WTC11 (cell line): Measurements from ENCODE around the gene CAB39. TPM values are rescaled to one million over a fixed set of nuclear protein-coding genes. Genes with fewer than 3 reads are reported as not detected.

Experiments used
- ATAC-seq: fragments of 200-7000 bp; cut with Tn5 transposase; 2 replicates; pipeline ENCODE4 v1.10.0; 2021; ENCODE audit warnings: mild to moderate bottlenecking, moderate library complexity
- CTCF ChIA-PET: fragments of 300-600 bp; sonication (Branson Sonifier 250); formaldehyde crosslinking; loops from one replicate; lab custom pipeline; 2021; ENCODE audit warnings: antibody characterized with exemption; lab: Charles Lee
- POLR2A ChIA-PET: fragments of 350-600 bp; sonication (Branson Sonifier 250); formaldehyde crosslinking; loops from one replicate; lab custom pipeline; 2021; ENCODE audit warnings: antibody characterized with exemption; lab: Charles Lee
- DNase-seq: peaks from one replicate; pipeline ENCODE4 v3.0.0; 2021; ENCODE audit warnings: low spot score
- H3K27ac Mint-ChIP-seq: 2 replicates; pipeline ENCODE4 v1.8.0; 2021; ENCODE audit warnings: mixed read lengths
- H3K27me3 Mint-ChIP-seq: 2 replicates; pipeline ENCODE4 v1.8.0; 2021; ENCODE audit warnings: low read depth, mild to moderate bottlenecking, moderate library complexity, mixed read lengths
- H3K36me3 Mint-ChIP-seq: 2 replicates; pipeline ENCODE4 v1.8.0; 2021; ENCODE audit warnings: mixed read lengths
- H3K4me1 Mint-ChIP-seq: 2 replicates; pipeline ENCODE4 v1.8.0; 2022; ENCODE audit warnings: mixed read lengths
- H3K4me3 Mint-ChIP-seq: 2 replicates; pipeline ENCODE4 v1.8.0; 2021; ENCODE audit warnings: mild to moderate bottlenecking, moderate library complexity, mixed read lengths
- H3K9me3 Mint-ChIP-seq: 2 replicates; pipeline ENCODE4 v1.8.0; 2021; ENCODE audit warnings: mixed read lengths
- AR ChIP-seq: fragments of 250-450 bp; sonication (Bioruptor Pico); IDR thresholded peaks from 2 replicates; pipeline ENCODE4 v1.9.0; 2021; ENCODE audit warnings: mild to moderate bottlenecking
- ATF3 ChIP-seq: sonication (generic); formaldehyde crosslinking; conservative IDR thresholded peaks from 2 replicates; pipeline ENCODE4 v1.8.1; 2022; ENCODE audit warnings: mild to moderate bottlenecking, missing genetic modification reagents
- CBFB ChIP-seq: sonication (generic); formaldehyde crosslinking; IDR thresholded peaks from 2 replicates; pipeline ENCODE4 v1.8.1; 2022; ENCODE audit warnings: mild to moderate bottlenecking, low read depth, missing genetic modification reagents
- CREB1 ChIP-seq: sonication (generic); formaldehyde crosslinking; IDR thresholded peaks from 2 replicates; pipeline ENCODE4 v1.8.0; 2023; ENCODE audit warnings: mild to moderate bottlenecking, missing genetic modification reagents
- ELF4 ChIP-seq: sonication (generic); formaldehyde crosslinking; IDR thresholded peaks from 2 replicates; pipeline ENCODE4 v1.8.1; 2022; ENCODE audit warnings: low read depth, mild to moderate bottlenecking, moderate library complexity, missing genetic modification reagents
- ERG ChIP-seq: fragments of 250-450 bp; sonication (Bioruptor Pico); IDR thresholded peaks from 2 replicates; pipeline ENCODE4 v1.8.0; 2021; ENCODE audit warnings: mild to moderate bottlenecking
- ETV6 ChIP-seq: sonication (generic); formaldehyde crosslinking; IDR thresholded peaks from 2 replicates; pipeline ENCODE4 v1.8.1; 2022; ENCODE audit warnings: mild to moderate bottlenecking, missing genetic modification reagents
- GABPB1 ChIP-seq: sonication (generic); formaldehyde crosslinking; IDR thresholded peaks from 2 replicates; pipeline ENCODE4 v1.8.1; 2023; ENCODE audit warnings: mild to moderate bottlenecking, missing genetic modification reagents
- HMGA2 ChIP-seq: fragments of 250-450 bp; sonication (Bioruptor Pico); IDR thresholded peaks from 2 replicates; pipeline ENCODE4 v1.4.0; 2021; ENCODE audit warnings: mild to moderate bottlenecking, moderate library complexity
- JUN ChIP-seq: sonication (generic); formaldehyde crosslinking; IDR thresholded peaks from 2 replicates; pipeline ENCODE4 v1.8.0; 2023; ENCODE audit warnings: mild to moderate bottlenecking, missing genetic modification reagents
- KAT7 ChIP-seq: sonication (generic); formaldehyde crosslinking; IDR thresholded peaks from 2 replicates; pipeline ENCODE4 v1.8.1; 2023; ENCODE audit warnings: missing genetic modification reagents, mild to moderate bottlenecking, borderline replicate concordance
- NFE2L1 ChIP-seq: sonication (generic); formaldehyde crosslinking; IDR thresholded peaks from 2 replicates; pipeline ENCODE4 v1.8.1; 2023; ENCODE audit warnings: missing genetic modification reagents
- NFYB ChIP-seq: sonication (generic); formaldehyde crosslinking; conservative IDR thresholded peaks from 2 replicates; pipeline ENCODE4 v1.8.0; 2022; ENCODE audit warnings: low read depth, missing genetic modification reagents
- PRRX2 ChIP-seq: fragments of 250-450 bp; sonication (Bioruptor Pico); IDR thresholded peaks from 2 replicates; pipeline ENCODE4 v1.8.0; 2021; ENCODE audit warnings: mild to moderate bottlenecking
- SMAD3 ChIP-seq: sonication (generic); formaldehyde crosslinking; IDR thresholded peaks from 2 replicates; pipeline ENCODE4 v1.8.0; 2022; ENCODE audit warnings: missing genetic modification reagents, mild to moderate bottlenecking, borderline replicate concordance
- TP53 ChIP-seq: sonication (generic); formaldehyde crosslinking; IDR thresholded peaks from 2 replicates; pipeline ENCODE4 v1.8.1; 2023; ENCODE audit warnings: mild to moderate bottlenecking, missing genetic modification reagents
- ZBTB21 ChIP-seq: sonication (generic); formaldehyde crosslinking; IDR thresholded peaks from 2 replicates; pipeline ENCODE4 v1.8.1; 2023; ENCODE audit warnings: mild to moderate bottlenecking, missing genetic modification reagents, borderline replicate concordance
- ZNF263 ChIP-seq: sonication (generic); formaldehyde crosslinking; IDR thresholded peaks from 2 replicates; pipeline ENCODE4 v1.8.1; 2022; ENCODE audit warnings: low read depth, mild to moderate bottlenecking, moderate library complexity, missing genetic modification reagents
- ZNF423 ChIP-seq: fragments of 250-450 bp; sonication (Bioruptor Pico); IDR thresholded peaks from 2 replicates; pipeline ENCODE4 v2.1.2; 2022; ENCODE audit warnings: mild to moderate bottlenecking, moderate library complexity
- total RNA-seq: library from RNA; stranded (reverse); gene quantifications from 3 replicates; pipeline ENCODE4 v1.2.3, GENCODE V29; 2021
- TF ChIP-seq, protein P1 (sequence below): fragments of 250-450 bp; sonication (Bioruptor Pico); IDR thresholded peaks from 2 replicates; pipeline ENCODE4 v1.9.0; 2021; ENCODE audit warnings: moderate library complexity, mild to moderate bottlenecking, inconsistent platforms, borderline replicate concordance
- TF ChIP-seq, protein P2 (sequence below): sonication (generic); formaldehyde crosslinking; IDR thresholded peaks from 2 replicates; pipeline ENCODE4 v1.8.1; 2022; ENCODE audit warnings: mild to moderate bottlenecking, moderate library complexity, missing genetic modification reagents
- TF ChIP-seq, protein P3 (sequence below): sonication (generic); formaldehyde crosslinking; IDR thresholded peaks from 2 replicates; pipeline ENCODE4 v1.8.1; 2023; ENCODE audit warnings: mild to moderate bottlenecking, missing genetic modification reagents
- TF ChIP-seq, protein P4 (sequence below): fragments of 250-450 bp; sonication (Bioruptor Pico); IDR thresholded peaks from 2 replicates; pipeline ENCODE4 v1.9.0; 2021; ENCODE audit warnings: mild to moderate bottlenecking, borderline replicate concordance

CAB39 gene
- total RNA-seq, 1 experiment from 2014 or later, result 36.9 TPM

- TF ChIP-seq KAT7 (no peak), ATF3 (CRISPR knock-in tag) (no peak), ELF4 (CRISPR knock-in tag) (no peak), NFE2L1 (CRISPR knock-in tag) (no peak), NFYB (no peak), TP53 (CRISPR knock-in tag) (no peak), ETV6 (CRISPR knock-in tag) (no peak), ZBTB21 (CRISPR knock-in tag) (no peak), HMGA2 (CRISPR knock-in tag) (no peak), JUN (CRISPR knock-in tag) (no peak), AR (CRISPR knock-in tag) (no peak)
- TF ChIP-seq, protein P1, sequence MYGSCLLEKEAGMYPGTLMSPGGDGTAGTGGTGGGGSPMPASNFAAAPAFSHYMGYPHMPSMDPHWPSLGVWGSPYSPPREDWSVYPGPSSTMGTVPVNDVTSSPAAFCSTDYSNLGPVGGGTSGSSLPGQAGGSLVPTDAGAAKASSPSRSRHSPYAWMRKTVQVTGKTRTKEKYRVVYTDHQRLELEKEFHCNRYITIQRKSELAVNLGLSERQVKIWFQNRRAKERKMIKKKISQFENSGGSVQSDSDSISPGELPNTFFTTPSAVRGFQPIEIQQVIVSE (CRISPR knock-in tag), result no peak
- TF ChIP-seq, protein P2, sequence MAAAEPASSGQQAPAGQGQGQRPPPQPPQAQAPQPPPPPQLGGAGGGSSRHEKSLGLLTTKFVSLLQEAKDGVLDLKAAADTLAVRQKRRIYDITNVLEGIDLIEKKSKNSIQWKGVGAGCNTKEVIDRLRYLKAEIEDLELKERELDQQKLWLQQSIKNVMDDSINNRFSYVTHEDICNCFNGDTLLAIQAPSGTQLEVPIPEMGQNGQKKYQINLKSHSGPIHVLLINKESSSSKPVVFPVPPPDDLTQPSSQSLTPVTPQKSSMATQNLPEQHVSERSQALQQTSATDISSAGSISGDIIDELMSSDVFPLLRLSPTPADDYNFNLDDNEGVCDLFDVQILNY (CRISPR knock-in tag), result no peak
Measured at GRCh38 chr2:230770804-230771203, 58.2 kb downstream of the CAB39 start (continued).

GRCh38 chr2:230772156-230772555 lies 59.5 kb downstream of the CAB39 start:
- TF ChIP-seq ZNF423 (no peak), ERG (CRISPR knock-in tag) (no peak), CBFB (CRISPR knock-in tag) (no peak), ZNF263 (no peak), NFYB (no peak), ZBTB21 (CRISPR knock-in tag) (no peak), SMAD3 (CRISPR knock-in tag) (no peak), CREB1 (CRISPR knock-in tag) (no peak), GABPB1 (CRISPR knock-in tag) (no peak), PRRX2 (CRISPR knock-in tag) (no peak)
- TF ChIP-seq, protein P3, sequence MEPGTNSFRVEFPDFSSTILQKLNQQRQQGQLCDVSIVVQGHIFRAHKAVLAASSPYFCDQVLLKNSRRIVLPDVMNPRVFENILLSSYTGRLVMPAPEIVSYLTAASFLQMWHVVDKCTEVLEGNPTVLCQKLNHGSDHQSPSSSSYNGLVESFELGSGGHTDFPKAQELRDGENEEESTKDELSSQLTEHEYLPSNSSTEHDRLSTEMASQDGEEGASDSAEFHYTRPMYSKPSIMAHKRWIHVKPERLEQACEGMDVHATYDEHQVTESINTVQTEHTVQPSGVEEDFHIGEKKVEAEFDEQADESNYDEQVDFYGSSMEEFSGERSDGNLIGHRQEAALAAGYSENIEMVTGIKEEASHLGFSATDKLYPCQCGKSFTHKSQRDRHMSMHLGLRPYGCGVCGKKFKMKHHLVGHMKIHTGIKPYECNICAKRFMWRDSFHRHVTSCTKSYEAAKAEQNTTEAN (CRISPR knock-in tag), result no peak
- TF ChIP-seq, protein P4, sequence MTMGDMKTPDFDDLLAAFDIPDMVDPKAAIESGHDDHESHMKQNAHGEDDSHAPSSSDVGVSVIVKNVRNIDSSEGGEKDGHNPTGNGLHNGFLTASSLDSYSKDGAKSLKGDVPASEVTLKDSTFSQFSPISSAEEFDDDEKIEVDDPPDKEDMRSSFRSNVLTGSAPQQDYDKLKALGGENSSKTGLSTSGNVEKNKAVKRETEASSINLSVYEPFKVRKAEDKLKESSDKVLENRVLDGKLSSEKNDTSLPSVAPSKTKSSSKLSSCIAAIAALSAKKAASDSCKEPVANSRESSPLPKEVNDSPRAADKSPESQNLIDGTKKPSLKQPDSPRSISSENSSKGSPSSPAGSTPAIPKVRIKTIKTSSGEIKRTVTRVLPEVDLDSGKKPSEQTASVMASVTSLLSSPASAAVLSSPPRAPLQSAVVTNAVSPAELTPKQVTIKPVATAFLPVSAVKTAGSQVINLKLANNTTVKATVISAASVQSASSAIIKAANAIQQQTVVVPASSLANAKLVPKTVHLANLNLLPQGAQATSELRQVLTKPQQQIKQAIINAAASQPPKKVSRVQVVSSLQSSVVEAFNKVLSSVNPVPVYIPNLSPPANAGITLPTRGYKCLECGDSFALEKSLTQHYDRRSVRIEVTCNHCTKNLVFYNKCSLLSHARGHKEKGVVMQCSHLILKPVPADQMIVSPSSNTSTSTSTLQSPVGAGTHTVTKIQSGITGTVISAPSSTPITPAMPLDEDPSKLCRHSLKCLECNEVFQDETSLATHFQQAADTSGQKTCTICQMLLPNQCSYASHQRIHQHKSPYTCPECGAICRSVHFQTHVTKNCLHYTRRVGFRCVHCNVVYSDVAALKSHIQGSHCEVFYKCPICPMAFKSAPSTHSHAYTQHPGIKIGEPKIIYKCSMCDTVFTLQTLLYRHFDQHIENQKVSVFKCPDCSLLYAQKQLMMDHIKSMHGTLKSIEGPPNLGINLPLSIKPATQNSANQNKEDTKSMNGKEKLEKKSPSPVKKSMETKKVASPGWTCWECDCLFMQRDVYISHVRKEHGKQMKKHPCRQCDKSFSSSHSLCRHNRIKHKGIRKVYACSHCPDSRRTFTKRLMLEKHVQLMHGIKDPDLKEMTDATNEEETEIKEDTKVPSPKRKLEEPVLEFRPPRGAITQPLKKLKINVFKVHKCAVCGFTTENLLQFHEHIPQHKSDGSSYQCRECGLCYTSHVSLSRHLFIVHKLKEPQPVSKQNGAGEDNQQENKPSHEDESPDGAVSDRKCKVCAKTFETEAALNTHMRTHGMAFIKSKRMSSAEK (CRISPR knock-in tag), result no peak
- TF ChIP-seq, protein P2 (CRISPR knock-in tag), result no peak
- no peak overlapping the region for H3K4me3 Mint-ChIP-seq
- ChIA-PET POLR2A (interaction anchor here (0.7 kb wide), 1 partner anchor 10 kb away, joined by 7 read pairs; no protein-coding TSS in a partner anchor), CTCF (no interaction called here)
- H3K9me3 Mint-ChIP-seq, result no peaks in the 10 kb centered on the region; the same call in 1 of the 2 replicates
- peaks cover 13% of the 10 kb centered on the region for H3K4me1 Mint-ChIP-seq
- H3K36me3 Mint-ChIP-seq, result no peaks in the 10 kb centered on the region
- H3K27me3 Mint-ChIP-seq, result no peaks in the 10 kb centered on the region
- DNase-seq (no peak), ATAC-seq (no peak)
- no peak overlapping the region for H3K27ac Mint-ChIP-seq
